K562 (cell line): ENCODE data around the gene LBR. TPM values are rescaled to one million over a fixed set of nuclear protein-coding genes. Genes with fewer than 3 reads are reported as not detected.

Experiments
- ATF1 ChIP-seq, 2 experiments: fragments of 450-650 bp in 1 of 2; IDR thresholded peaks; 2 replicates each; pipeline ENCODE4 v1.6.1; 2016; ENCODE audit warnings: missing compliant biosample characterization in 1 of 2, missing genetic modification characterization in 1 of 2
- BHLHE40 ChIP-seq: IDR thresholded peaks from 2 replicates; pipeline ENCODE4 v1.6.1; 2011; ENCODE audit warnings: low read length, improper control_type of control experiment
- BRF1 ChIP-seq: IDR thresholded peaks from 3 replicates; pipeline ENCODE4 v1.6.1; 2011; ENCODE audit warnings: borderline replicate concordance, mild to moderate bottlenecking; ENCODE audit not compliant: insufficient read length; ENCODE audit errors: extremely low read depth
- CBFA2T3 ChIP-seq: fragments of 450-650 bp; IDR thresholded peaks from 2 replicates; pipeline ENCODE4 v1.6.1; 2017
- CSDE1 ChIP-seq, 2 experiments: fragments of 450-650 bp; IDR thresholded peaks; 2 replicates each; pipeline ENCODE4 v1.6.1; 2016; ENCODE audit warnings: mild to moderate bottlenecking in 1 of 2
- DNMT1 ChIP-seq: fragments of 450-650 bp; IDR thresholded peaks from 2 replicates; pipeline ENCODE4 v1.6.1; 2016; ENCODE audit warnings: antibody characterized with exemption, mild to moderate bottlenecking
- E2F3 ChIP-seq: fragments of 250-450 bp; sonication (Bioruptor Pico); IDR thresholded peaks from 2 replicates; pipeline ENCODE4 v1.4.0; 2020; ENCODE audit warnings: mild to moderate bottlenecking
- ESRRA ChIP-seq: fragments of 450-650 bp; IDR thresholded peaks from 2 replicates; pipeline ENCODE4 v1.6.1; 2014; ENCODE audit warnings: low read depth, mild to moderate bottlenecking, moderate library complexity, borderline replicate concordance
- HDGF ChIP-seq: fragments of 450-650 bp; IDR thresholded peaks from 2 replicates; pipeline ENCODE4 v1.6.1; 2016
- HOXB6 ChIP-seq: fragments of 250-450 bp; sonication (Bioruptor Pico); IDR thresholded peaks from 2 replicates; pipeline ENCODE4 v1.5.1; 2022; ENCODE audit warnings: mild to moderate bottlenecking, borderline replicate concordance
- IRF2 ChIP-seq: sonication (generic); formaldehyde crosslinking; IDR thresholded peaks from 2 replicates; pipeline ENCODE4 v1.8.1; 2022; ENCODE audit warnings: mild to moderate bottlenecking, missing genetic modification reagents
- KLF13 ChIP-seq: fragments of 450-650 bp; IDR thresholded peaks from 2 replicates; pipeline ENCODE4 v1.6.1; 2016; ENCODE audit warnings: missing genetic modification characterization, low read depth, mild to moderate bottlenecking, missing compliant biosample characterization, moderate library complexity, borderline replicate concordance
- LARP7 ChIP-seq: fragments of 450-650 bp; IDR thresholded peaks from 2 replicates; pipeline ENCODE4 v1.6.1; 2016
- MTA1 ChIP-seq: fragments of 450-650 bp; IDR thresholded peaks from 2 replicates; pipeline ENCODE4 v1.6.1; 2017; ENCODE audit warnings: borderline replicate concordance
- MXI1 ChIP-seq: IDR thresholded peaks from 2 replicates; pipeline ENCODE4 v1.6.1; 2011; ENCODE audit warnings: low read depth, mild to moderate bottlenecking, improper control_type of control experiment, low read length
- NR1H2 ChIP-seq: sonication (generic); formaldehyde crosslinking; IDR thresholded peaks from 2 replicates; pipeline ENCODE4 v1.4.0; 2020; ENCODE audit warnings: mild to moderate bottlenecking, missing genetic modification reagents
- NR2C1 ChIP-seq, 2 experiments: fragments of 450-650 bp; IDR thresholded peaks; 2 replicates each; pipeline ENCODE4 v1.6.1; 2017; ENCODE audit warnings: mild to moderate bottlenecking in 2 of 2, antibody characterized with exemption in 1 of 2, inconsistent platforms in 1 of 2, missing compliant biosample characterization in 1 of 2, missing genetic modification characterization in 1 of 2
- NUFIP1 ChIP-seq: fragments of 450-650 bp; IDR thresholded peaks from 2 replicates; pipeline ENCODE4 v1.6.1; 2018; ENCODE audit not compliant: partially characterized antibody
- PHTF2 ChIP-seq: fragments of 250-450 bp; sonication (Bioruptor Pico); IDR thresholded peaks from 2 replicates; pipeline ENCODE4 v1.5.0; 2021; ENCODE audit warnings: mild to moderate bottlenecking
- POLR2H ChIP-seq: IDR thresholded peaks from 2 replicates; pipeline ENCODE4 v1.6.1; 2016; ENCODE audit warnings: missing genetic modification characterization, low read depth, mild to moderate bottlenecking, control low read depth, missing compliant biosample characterization, moderate library complexity
- RUNX1 ChIP-seq: sonication (generic); IDR thresholded peaks from 2 replicates; pipeline ENCODE4 v1.6.1; 2016; ENCODE audit warnings: antibody characterized with exemption, low read depth
- SIN3B ChIP-seq: fragments of 450-650 bp; IDR thresholded peaks from 2 replicates; pipeline ENCODE4 v1.6.1; 2017; ENCODE audit warnings: low read depth, mild to moderate bottlenecking, moderate library complexity
- SMARCB1 ChIP-seq: IDR thresholded peaks from 2 replicates; pipeline ENCODE4 v1.6.1; 2011; ENCODE audit warnings: improper control_type of control experiment, low read depth; ENCODE audit not compliant: insufficient read length
- SNIP1 ChIP-seq: fragments of 450-650 bp; IDR thresholded peaks from 2 replicates; pipeline ENCODE4 v1.7.1; 2017; ENCODE audit warnings: low read depth, mild to moderate bottlenecking
- TAF7 ChIP-seq: fragments of 450-650 bp; IDR thresholded peaks from 2 replicates; pipeline ENCODE4 v1.6.1; 2016; ENCODE audit warnings: missing genetic modification characterization, missing compliant biosample characterization
- TCFL5 ChIP-seq: fragments of 250-450 bp; sonication (Bioruptor Pico); conservative IDR thresholded peaks from 2 replicates; pipeline ENCODE4 v1.6.1; 2021; ENCODE audit warnings: mild to moderate bottlenecking, moderate library complexity, matching md5 sums
- ZKSCAN3 ChIP-seq: fragments of 250-450 bp; sonication (Bioruptor Pico); IDR thresholded peaks from 2 replicates; pipeline ENCODE4 v1.4.0; 2020
- ZNF551 ChIP-seq: fragments of 250-450 bp; sonication (Bioruptor Pico); IDR thresholded peaks from 2 replicates; pipeline ENCODE4 v1.5.0; 2021; ENCODE audit warnings: mild to moderate bottlenecking, moderate library complexity
- ZNF57 ChIP-seq: fragments of 450-650 bp; formaldehyde crosslinking; IDR thresholded peaks from 2 replicates; pipeline ENCODE4 v1.4.0; 2020; ENCODE audit warnings: mild to moderate bottlenecking, moderate library complexity
- ZNF785 ChIP-seq: fragments of 250-450 bp; sonication (Bioruptor Pico); IDR thresholded peaks from 2 replicates; pipeline ENCODE4 v1.4.0; 2020; ENCODE audit warnings: mild to moderate bottlenecking
- polyA plus RNA-seq, 8 experiments: library from polyadenylated mRNA; depleted of rRNA in 4 of 8; stranded (reverse) in 5 of 8; unstranded in 3 of 8; fragments of >200 nt; fragmentation: Nextera tagmentation in 2 of 8; fragmentation: Illumina TruSeq in 1 of 8; extraction: Ambion mirVana in 2 of 8; extraction: Trizol in 1 of 8; gene quantifications; 2 replicates each; pipeline versions ENCODE4 v1.2.1 to v1.2.3, GENCODE V29; 2011 to 2014; ENCODE audit warnings: inconsistent platforms in 1 of 8, missing spikeins in 1 of 8
- total RNA-seq, 7 experiments: library from RNA; depleted of rRNA in 6 of 7; stranded (reverse); fragments of >200 nt in 6 of 7; fragmentation: Illumina TruSeq in 2 of 7; extraction: Trizol in 2 of 7; gene quantifications; 2 replicates each; pipeline versions ENCODE4 v1.2.1 to v1.2.3, GENCODE V29; 2011 to 2021; ENCODE audit warnings: low replicate concordance in 1 of 7
- TF ChIP-seq, protein P1 (sequence below): sonication (generic); formaldehyde crosslinking; IDR thresholded peaks from 2 replicates; pipeline ENCODE4 v1.8.0; 2022; ENCODE audit warnings: mild to moderate bottlenecking, missing genetic modification reagents, borderline replicate concordance
- TF ChIP-seq, protein P2 (sequence below): fragments of 450-650 bp; formaldehyde crosslinking; IDR thresholded peaks from 2 replicates; pipeline ENCODE4 v1.4.0; 2020; ENCODE audit warnings: mild to moderate bottlenecking, mixed read lengths

Gene LBR
- total and polyA plus RNA-seq, 9 of the 15 experiments (the other 6 are each of a cell fraction or from before 2014, with no cell fraction given), result 102 to 229 (median 197) TPM

- TF ChIP-seq, protein P1, sequence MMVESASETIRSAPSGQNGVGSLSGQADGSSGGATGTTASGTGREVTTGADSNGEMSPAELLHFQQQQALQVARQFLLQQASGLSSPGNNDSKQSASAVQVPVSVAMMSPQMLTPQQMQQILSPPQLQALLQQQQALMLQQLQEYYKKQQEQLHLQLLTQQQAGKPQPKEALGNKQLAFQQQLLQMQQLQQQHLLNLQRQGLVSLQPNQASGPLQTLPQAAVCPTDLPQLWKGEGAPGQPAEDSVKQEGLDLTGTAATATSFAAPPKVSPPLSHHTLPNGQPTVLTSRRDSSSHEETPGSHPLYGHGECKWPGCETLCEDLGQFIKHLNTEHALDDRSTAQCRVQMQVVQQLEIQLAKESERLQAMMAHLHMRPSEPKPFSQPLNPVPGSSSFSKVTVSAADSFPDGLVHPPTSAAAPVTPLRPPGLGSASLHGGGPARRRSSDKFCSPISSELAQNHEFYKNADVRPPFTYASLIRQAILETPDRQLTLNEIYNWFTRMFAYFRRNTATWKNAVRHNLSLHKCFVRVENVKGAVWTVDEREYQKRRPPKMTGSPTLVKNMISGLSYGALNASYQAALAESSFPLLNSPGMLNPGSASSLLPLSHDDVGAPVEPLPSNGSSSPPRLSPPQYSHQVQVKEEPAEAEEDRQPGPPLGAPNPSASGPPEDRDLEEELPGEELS (CRISPR knock-in tag), result no peak
- TF ChIP-seq BRF1 (no peak), DNMT1 (no peak), ATF1 (CRISPR knock-in tag; IDR thresholded peaks at IDR 0.05) (no peak), ATF1 (tag; IDR thresholded peaks at IDR 0.05) (no peak; the same call in 1 of the 2 replicates), MXI1 (no peak), KLF13 (tag) (peak; percentile 82), LARP7 (no peak), SNIP1 (no peak), BHLHE40 (no peak), TAF7 (tag) (peak; percentile 71), SMARCB1 (no peak), HDGF (no peak), NR1H2 (no peak), NR2C1 (IDR thresholded peaks at IDR 0.05) (no peak), NR2C1 (tag; IDR thresholded peaks at IDR 0.05) (peak; percentile 91), POLR2H (tag) (no peak), ZKSCAN3 (CRISPR knock-in tag) (peak; percentile 54; the same call in 1 of the 2 replicates), CSDE1 (IDR thresholded peaks at IDR 0.05) (no peak), SIN3B (no peak), HOXB6 (CRISPR knock-in tag) (peak; percentile 84; the same call in 1 of the 2 replicates), ZNF785 (CRISPR knock-in tag) (peak; percentile 68; the same call in 1 of the 2 replicates), TCFL5 (peak; percentile 88), CBFA2T3 (no peak), ZNF57 (CRISPR knock-in tag) (0 out of 2 replicates have a peak, but pooled peaks have one; percentile 62), E2F3 (CRISPR knock-in tag) (peak; percentile 93), PHTF2 (CRISPR knock-in tag) (no peak), RUNX1 (no peak), ESRRA (no peak), ZNF551 (CRISPR knock-in tag) (no peak), NUFIP1 (peak; percentile 60), MTA1 (no peak), IRF2 (no peak)
- TF ChIP-seq, protein P2, sequence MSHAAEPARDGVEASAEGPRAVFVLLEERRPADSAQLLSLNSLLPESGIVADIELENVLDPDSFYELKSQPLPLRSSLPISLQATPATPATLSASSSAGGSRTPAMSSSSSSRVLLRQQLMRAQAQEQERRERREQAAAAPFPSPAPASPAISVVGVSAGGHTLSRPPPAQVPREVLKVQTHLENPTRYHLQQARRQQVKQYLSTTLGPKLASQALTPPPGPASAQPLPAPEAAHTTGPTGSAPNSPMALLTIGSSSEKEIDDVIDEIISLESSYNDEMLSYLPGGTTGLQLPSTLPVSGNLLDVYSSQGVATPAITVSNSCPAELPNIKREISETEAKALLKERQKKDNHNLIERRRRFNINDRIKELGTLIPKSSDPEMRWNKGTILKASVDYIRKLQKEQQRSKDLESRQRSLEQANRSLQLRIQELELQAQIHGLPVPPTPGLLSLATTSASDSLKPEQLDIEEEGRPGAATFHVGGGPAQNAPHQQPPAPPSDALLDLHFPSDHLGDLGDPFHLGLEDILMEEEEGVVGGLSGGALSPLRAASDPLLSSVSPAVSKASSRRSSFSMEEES (CRISPR knock-in tag), result peak; percentile 28; the same call in 1 of the 2 replicates
Measured at GRCh38 chr1:225466848-225467192, 39.0 kb upstream of the LBR start (continued).
